Endodermal cell (in vitro differentiated cells): ENCODE measurements around the gene RGS3. TPM values are rescaled to one million over a fixed set of nuclear protein-coding genes. Genes with fewer than 3 reads are reported as not detected.

Source experiments
- DNase-seq: peaks from one replicate; pipeline ENCODE4 v3.0.0-alpha.2; 2017
- H3K27ac ChIP-seq: 2 replicates; pipeline ENCODE4 v1.5.1; 2013; ENCODE audit warnings: mild to moderate bottlenecking, low read depth, low read length, moderate library complexity
- H3K27me3 ChIP-seq: 2 replicates; pipeline ENCODE4 v1.6.1; 2013; ENCODE audit warnings: mild to moderate bottlenecking, low read length, moderate library complexity; ENCODE audit not compliant: insufficient read depth, control insufficient read depth, poor library complexity, severe bottlenecking
- H3K36me3 ChIP-seq: 2 replicates; pipeline ENCODE4 v1.7.0; 2013; ENCODE audit warnings: mild to moderate bottlenecking, low read length, moderate library complexity; ENCODE audit not compliant: control insufficient read depth, insufficient read depth
- H3K4me1 ChIP-seq: one replicate; pipeline ENCODE4 v1.7.0; 2013; ENCODE audit warnings: low read length; ENCODE audit not compliant: control insufficient read depth, insufficient read depth
- H3K4me3 ChIP-seq: 2 replicates; pipeline ENCODE4 v1.5.1; 2013; ENCODE audit warnings: mild to moderate bottlenecking, low read length, moderate library complexity
- H3K9ac ChIP-seq: 2 replicates; pipeline ENCODE4 v1.6.1; 2013; ENCODE audit warnings: mild to moderate bottlenecking, low read length, moderate library complexity; ENCODE audit not compliant: poor library complexity, severe bottlenecking; ENCODE audit errors: extremely low read depth
- H3K9me3 ChIP-seq: 2 replicates; pipeline ENCODE4 v1.6.1; 2013; ENCODE audit warnings: mild to moderate bottlenecking, low read length, moderate library complexity; ENCODE audit not compliant: control insufficient read depth
- H3K27ac Mint-ChIP-seq: 2 replicates; pipeline ENCODE4 v1.8.0; 2020; ENCODE audit warnings: mixed read lengths
- H3K27me3 Mint-ChIP-seq: 2 replicates; pipeline ENCODE4 v1.8.0; 2021; ENCODE audit warnings: mild to moderate bottlenecking, mixed read lengths; ENCODE audit not compliant: insufficient read depth
- H3K36me3 Mint-ChIP-seq: 2 replicates; pipeline ENCODE4 v1.8.0; 2020; ENCODE audit warnings: low read depth, mixed read lengths
- H3K4me1 Mint-ChIP-seq: 2 replicates; pipeline ENCODE4 v1.8.0; 2020; ENCODE audit warnings: mixed read lengths
- H3K4me3 Mint-ChIP-seq: 2 replicates; pipeline ENCODE4 v1.8.0; 2020; ENCODE audit warnings: mild to moderate bottlenecking, moderate library complexity, mixed read lengths
- H3K9me3 Mint-ChIP-seq: 2 replicates; pipeline ENCODE4 v1.8.0; 2020; ENCODE audit warnings: mild to moderate bottlenecking, mixed read lengths
- CTCF ChIP-seq: fragments of 200-600 bp; sonication (generic); conservative IDR thresholded peaks from 2 replicates; pipeline ENCODE4 v1.5.0; 2021; ENCODE audit warnings: antibody characterized with exemption, mild to moderate bottlenecking
- WGBS, 2 experiments: methylation state at CpG; one replicate each; pipeline versions ENCODE4 v1.1.5 to v1.1.7; 2013; ENCODE audit warnings: missing lambda C conversion rate in 2 of 2, mixed read lengths in 1 of 2; ENCODE audit not compliant: insufficient coverage in 1 of 2, insufficient read length in 1 of 2; 5-methylcytosine and 5-hydroxymethylcytosine counted together
- total RNA-seq, 2 donors: library from RNA; stranded (reverse); fragmentation: NEBNext Ultra II Directional in 1 of 2; extraction: Animal tissue kit (Norgen Biotek cat#: 25700) in 1 of 2; gene quantifications; 2 replicates in 1 of 2; 3 replicates in 1 of 2; pipeline ENCODE4 v1.2.1, GENCODE V29; 2021

RGS3 gene
- total RNA-seq, 2 donors from 2014 or later = 20.7 to 40.3 TPM

- peak; percentile 43 for DNase-seq
- Histone ChIP-seq H3K4me3 (no peak overlapping the region), H3K36me3 (no peaks in the 10 kb centered on the region), H3K27ac (no peak overlapping the region), H3K9ac (no peak overlapping the region), H3K4me1 (peaks cover 15% of the 10 kb centered on the region), H3K27me3 (no peaks in the 10 kb centered on the region), H3K9me3 (no peaks in the 10 kb centered on the region)
- H3K4me3 Mint-ChIP-seq = no peak overlapping the region
- WGBS, 2 experiments = 89 to 91% methylated on average over 7 to 8 of the region's 8 CpGs
- peaks cover 6% of the 10 kb centered on the region for H3K27me3 Mint-ChIP-seq
- no peak for TF ChIP-seq CTCF
- H3K27ac Mint-ChIP-seq = no peak overlapping the region
- H3K4me1 Mint-ChIP-seq = peaks cover 35% of the 10 kb centered on the region
- no peaks in the 10 kb centered on the region for H3K9me3 Mint-ChIP-seq
- H3K36me3 Mint-ChIP-seq = no peaks in the 10 kb centered on the region
Measured at GRCh38 chr9:113625486-113625885, 162.0 kb downstream of the RGS3 start.

DNA sequence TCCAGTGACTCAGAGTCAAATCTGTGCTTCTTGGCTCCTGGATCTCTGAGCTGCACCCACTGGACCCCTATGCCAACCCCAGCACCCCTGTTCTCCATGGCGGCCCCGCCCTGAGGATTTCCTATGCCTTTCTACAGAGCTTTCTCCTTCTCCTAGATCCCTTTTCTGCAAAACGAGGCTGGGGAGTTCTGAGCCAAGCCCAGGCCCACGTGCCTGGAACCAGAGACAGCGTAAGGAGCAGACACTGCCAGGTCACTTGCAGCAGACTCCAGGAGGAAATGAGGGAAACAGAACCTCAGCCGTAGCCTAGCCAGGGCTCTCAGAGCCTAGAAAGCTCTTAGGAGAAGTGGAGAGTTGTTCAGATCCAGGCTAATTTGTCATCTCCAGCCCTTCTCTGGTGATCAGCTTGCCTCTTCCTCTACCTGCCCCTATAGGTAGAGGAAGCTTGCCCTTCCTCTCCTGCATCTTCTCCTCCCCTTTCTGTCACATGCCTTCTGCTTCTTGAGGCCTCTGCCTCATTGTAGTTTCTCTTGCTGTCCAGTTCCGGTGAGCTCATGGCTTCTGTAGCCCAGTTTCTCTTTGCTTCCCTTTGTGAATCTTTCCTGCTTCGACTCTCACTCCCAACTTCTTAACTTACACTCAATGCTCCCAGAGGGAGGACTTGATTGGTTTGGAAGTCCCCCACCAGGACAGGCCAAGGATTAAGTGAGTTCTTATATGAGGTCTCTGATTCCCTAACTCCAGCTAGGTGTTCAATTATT, 163.4 kb downstream of the RGS3 start:
- H3K9me3 Mint-ChIP-seq = no peaks in the 10 kb centered on the region
- Histone ChIP-seq H3K9ac (no peak overlapping the region), H3K27ac (no peak overlapping the region), H3K4me1 (peaks cover 3% of the 10 kb centered on the region), H3K27me3 (no peaks in the 10 kb centered on the region), H3K4me3 (no peak overlapping the region), H3K36me3 (no peaks in the 10 kb centered on the region), H3K9me3 (no peaks in the 10 kb centered on the region)
- 89 to 90% methylated on average over 5 to 8 of the region's 8 CpGs for WGBS, 2 experiments
- TF ChIP-seq CTCF = no peak
- peaks cover 6% of the 10 kb centered on the region for H3K27me3 Mint-ChIP-seq
- no peaks in the 10 kb centered on the region for H3K36me3 Mint-ChIP-seq
- peak; percentile 43 for DNase-seq
- H3K4me1 Mint-ChIP-seq = peaks cover 23% of the 10 kb centered on the region
- no peak overlapping the region for H3K27ac Mint-ChIP-seq
- no peak overlapping the region for H3K4me3 Mint-ChIP-seq

- Histone ChIP-seq H3K27me3 (no peaks in the 10 kb centered on the region), H3K27ac (no peak overlapping the region), H3K4me3 (no peak overlapping the region), H3K9me3 (no peaks in the 10 kb centered on the region), H3K9ac (no peak overlapping the region), H3K36me3 (no peaks in the 10 kb centered on the region), H3K4me1 (peaks cover 5% of the 10 kb centered on the region)
- H3K4me1 Mint-ChIP-seq = peaks cover 18% of the 10 kb centered on the region
- 89 to 95% methylated on average over 4 of the region's 4 CpGs for WGBS, 2 experiments
- H3K36me3 Mint-ChIP-seq = no peaks in the 10 kb centered on the region
- H3K9me3 Mint-ChIP-seq = no peaks in the 10 kb centered on the region
- H3K4me3 Mint-ChIP-seq = no peak overlapping the region
- DNase-seq = no peak
- no peak overlapping the region for H3K27ac Mint-ChIP-seq
- TF ChIP-seq CTCF = no peak
- H3K27me3 Mint-ChIP-seq = peaks cover 6% of the 10 kb centered on the region
Measured at GRCh38 chr9:113628621-113629020, 165.1 kb downstream of the RGS3 start.
